Measurements from ENCODE around the gene EMP2.
"Not testable (repeated sequence)": the region's sequence is repeated elsewhere in the genome, so short reads cannot be mapped to it uniquely, and the experiment has no call there.

Gene EMP2

GRCh38 chr16:10520869-10521578, 59.4 kb downstream of the EMP2 start:
- DNase-seq (ENCODE audit: low spot score), result no peak

GRCh38 chr16:10519929-10520868, 60.2 kb downstream of the EMP2 start:
- DNase-seq (ENCODE audit: low spot score), result no peak

DNA sequence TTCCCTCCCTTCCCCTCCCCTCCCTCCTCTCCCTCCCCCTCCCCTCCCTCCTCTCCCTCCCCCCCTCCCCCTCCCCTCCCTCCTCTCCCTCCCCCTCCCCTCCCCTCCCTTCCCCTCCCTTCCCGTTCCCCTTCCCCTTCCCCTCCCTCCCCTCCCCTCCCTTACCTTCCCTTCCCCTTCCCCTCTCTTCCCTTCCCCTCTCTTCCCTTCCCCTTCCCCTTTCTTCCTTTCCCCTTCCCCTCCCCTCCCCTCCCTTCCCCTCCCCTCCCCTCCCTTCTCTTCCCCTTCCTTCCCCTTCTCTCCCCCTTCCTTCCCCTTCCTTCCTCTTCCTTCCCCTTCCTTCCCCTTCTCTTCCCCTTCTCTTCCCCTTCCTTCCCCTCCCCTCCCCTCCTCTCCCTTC, 61.1 kb downstream of the EMP2 start:
- DNase-seq (ENCODE audit: low spot score), result no peak

GRCh38 chr16:10518479-10519041, 61.8 kb downstream of the EMP2 start:
- DNase-seq (ENCODE audit: low spot score), result no peak

DNA sequence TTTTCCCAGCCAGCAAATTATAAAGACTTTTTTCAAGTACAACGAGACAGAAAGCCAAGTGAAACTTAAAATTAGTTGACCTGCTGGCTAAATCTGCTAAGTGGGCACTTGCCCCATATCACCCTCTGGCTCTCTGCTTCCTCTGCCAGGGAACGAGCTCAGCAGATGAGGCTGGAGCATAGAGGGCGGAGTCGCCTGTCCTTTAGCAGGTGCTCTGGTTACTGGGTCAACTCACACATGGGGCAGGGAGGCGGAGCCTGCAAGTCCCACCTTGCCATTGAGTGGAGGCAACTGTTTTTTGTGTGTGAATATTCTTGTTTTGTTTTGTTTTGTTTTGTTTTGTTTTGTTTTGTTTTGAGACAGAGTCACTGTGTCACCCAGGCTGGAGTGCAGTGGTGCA, 62.5 kb downstream of the EMP2 start:
- no peak for DNase-seq (ENCODE audit: low spot score)

DNA sequence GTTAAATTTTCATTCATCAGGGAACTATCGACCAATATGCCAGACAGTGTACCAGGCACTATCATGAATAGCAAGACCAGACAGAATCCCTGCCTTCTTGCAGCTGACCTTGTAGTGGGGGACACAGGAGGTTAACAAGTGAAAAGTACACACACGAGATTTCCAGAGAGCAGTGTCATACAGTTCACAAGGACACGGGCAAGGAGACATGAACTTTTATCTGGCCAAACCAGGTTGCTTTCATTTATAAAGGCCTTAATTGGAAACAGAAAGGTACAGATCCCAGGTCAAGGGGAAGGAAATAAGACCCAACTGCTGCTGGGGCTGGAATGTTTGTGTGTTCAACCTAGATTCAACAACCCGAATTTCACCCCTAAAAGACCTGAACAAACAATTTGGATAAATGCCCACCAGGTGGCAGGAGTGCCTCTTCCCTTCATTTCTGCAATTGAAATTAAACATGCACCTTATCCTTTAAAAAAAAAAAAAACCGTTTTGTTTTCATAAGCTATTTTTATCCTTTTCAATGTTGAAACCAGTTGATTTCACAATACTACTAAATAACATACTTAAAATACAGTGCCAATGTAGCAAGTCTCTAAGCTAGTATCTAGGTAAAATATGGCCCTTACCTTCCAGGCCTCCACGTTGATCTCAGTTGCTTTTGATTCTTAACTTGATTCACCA, 65.9 kb downstream of the EMP2 start:
- no peak for DNase-seq (ENCODE audit: low spot score)

DNA sequence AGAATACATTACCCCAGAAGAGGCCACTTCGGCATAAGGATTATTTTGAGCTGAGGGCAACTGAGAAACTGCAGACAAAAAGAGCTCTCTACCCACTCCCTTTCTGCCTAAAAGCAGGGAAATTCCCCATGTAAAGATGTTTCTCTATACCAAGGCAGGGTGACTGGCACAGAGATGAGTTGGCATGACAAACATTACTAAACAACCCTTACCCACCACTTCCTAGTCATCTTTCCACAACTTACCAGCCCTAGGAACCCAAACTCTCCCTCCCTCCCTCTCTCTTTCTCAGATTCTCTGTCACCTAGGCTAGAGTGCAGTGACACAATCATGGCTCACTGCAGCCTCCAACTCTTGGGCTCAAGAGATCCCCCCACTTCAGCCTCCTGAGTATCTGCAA, 68.6 kb downstream of the EMP2 start:
- DNase-seq (ENCODE audit: low spot score), result no peak

GRCh38 chr16:10510279-10510678, 70.1 kb downstream of the EMP2 start:
- DNase-seq (ENCODE audit: low spot score), result no peak

DNA sequence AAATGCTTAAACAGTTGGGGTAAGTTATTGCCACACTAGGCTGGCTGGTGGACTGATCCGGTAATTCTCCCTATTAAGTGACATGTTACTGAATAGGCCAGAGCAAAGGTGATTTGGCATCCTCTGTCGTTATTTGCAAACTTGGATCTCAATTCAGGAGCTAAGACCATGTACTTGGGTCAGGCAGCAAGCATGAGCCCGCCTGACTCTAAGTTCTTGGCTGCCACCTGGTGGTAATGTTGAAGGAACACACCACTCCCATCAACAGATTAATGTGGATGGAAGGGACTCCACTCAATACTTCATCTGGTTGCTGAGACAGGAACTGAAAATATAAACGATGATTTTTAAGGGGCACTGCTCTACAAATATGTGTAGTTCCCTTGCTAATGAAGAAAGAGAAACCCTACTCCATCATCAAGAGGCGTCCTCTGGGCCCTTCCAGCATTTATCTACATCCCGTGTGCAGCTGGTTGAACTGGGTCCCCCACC, 70.8 kb downstream of the EMP2 start:
- peak; percentile 62 for DNase-seq (ENCODE audit: low spot score)

GRCh38 chr16:10505286-10505685, 75.1 kb downstream of the EMP2 start:
- DNase-seq (ENCODE audit: low spot score), result not testable (repeated sequence)

DNA sequence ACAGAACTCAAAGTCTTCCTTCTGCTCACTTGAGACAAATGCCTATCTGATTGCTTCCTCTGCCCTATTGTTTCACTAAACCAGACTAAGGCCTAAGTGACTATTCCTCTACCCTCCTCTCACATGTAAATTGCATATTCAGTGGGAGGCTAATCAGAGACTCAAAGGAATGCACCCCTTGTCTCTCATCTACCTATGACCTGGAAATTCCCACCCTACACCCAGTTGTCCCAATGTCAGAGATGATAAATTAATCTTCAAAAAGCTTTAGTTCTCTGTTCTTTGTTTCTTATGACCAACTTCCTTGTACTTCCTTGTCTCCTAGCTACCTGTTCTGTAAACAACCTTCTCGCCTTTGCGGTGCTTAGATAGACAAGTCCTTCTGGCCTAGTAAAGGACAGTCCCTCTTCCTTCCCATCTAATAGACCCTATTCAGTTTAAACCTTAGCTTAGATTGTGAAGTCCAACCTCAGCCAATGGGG, 76.0 kb downstream of the EMP2 start:
- no peak for DNase-seq (ENCODE audit: low spot score)

- no peak for DNase-seq (ENCODE audit: low spot score)
Measured at GRCh38 chr16:10502776-10503175, 77.6 kb downstream of the EMP2 start.

- DNase-seq (ENCODE audit: low spot score), result no peak
Measured at GRCh38 chr16:10501016-10501607, 79.3 kb downstream of the EMP2 start.

DNA sequence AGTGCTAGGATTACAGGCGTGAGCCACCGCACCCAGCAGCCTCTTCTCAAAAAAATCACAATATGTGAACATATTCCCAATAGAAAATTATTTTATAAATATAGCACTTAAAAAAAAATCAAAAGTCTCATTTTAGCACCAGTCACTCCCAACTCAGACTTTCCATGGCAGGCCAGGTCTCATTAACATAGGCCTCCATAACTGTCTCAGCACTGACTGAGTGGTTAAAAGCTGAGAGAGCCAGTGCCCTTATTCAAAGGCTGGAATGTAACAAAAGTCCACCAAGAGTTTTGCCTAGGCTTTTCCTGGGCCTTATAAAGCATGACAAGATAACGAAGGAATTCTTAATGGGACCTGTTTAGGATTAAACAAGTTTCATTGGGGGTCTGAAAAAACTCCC, 79.8 kb downstream of the EMP2 start:
- no peak for DNase-seq (ENCODE audit: low spot score)

DNA sequence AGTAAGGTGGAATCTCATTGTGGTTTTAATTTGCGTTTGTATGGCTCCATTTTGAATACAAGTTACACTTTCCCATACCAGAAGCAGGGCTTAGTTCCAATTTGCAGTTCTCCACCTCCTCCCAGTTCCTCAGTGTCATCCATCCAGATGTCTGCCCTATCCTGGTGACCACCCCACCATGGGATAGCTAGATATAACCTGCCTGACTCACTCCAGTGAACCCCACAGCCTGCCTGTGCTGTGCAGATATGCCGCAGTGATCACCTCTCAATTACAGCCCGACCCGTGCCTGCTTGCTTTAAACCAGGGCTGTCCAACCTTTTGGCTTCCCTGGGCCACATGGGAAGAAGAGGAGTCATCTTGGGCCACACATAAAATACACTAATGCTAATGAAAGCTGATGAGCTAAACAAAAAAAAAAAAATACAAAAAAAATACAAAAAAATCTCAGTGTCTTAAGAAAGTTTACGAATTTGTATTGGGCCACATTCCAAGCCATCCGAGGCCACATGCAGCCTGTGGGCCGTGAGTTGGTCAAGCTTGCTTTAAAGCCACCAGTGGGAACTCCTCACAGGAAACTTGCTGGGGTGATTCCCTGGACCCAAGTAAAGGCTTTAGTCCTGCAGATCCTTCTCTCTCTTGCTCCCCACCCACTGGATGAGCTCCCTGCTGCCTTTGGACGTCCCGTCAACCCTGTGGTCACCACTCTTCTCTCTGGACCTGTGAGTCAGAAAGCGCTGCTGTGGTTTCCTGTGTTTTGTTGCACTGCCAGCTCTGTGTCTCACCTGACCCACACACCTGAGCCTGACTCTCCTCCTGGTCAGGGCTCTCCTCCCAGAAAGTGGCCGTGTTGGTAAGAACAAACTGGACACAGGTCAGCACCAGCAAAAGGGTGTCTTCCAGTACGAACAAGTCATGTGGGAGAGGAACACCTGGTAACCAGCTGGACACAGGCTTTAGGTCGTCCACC, 83.0 kb downstream of the EMP2 start:
- DNase-seq (ENCODE audit: low spot score), result no peak

GRCh38 chr16:10495031-10495345, 85.4 kb downstream of the EMP2 start:
- no peak for DNase-seq (ENCODE audit: low spot score)

- DNase-seq (ENCODE audit: low spot score), result no peak
Measured at GRCh38 chr16:10494343-10495030, 85.9 kb downstream of the EMP2 start.

DNA sequence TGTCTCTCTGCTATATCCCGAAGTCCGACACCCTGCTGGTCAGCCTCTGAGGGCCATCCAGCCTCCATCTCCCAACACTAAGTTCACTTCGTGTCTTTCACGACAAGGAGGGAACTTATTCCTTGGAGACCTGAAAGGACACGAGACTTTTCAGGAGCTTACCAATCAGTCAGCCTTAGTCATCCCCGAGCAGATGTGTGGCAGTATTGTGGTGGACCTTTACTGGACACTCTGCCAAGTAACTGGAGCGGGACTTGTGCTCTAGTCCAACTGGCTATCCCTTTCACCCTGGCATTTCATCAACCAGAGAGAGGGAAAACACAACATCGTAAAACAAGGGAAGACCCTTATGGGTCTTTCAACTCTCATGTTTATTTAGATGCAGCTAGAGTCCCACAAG, 87.1 kb downstream of the EMP2 start:
- no peak for DNase-seq (ENCODE audit: low spot score)

GRCh38 chr16:10490141-10490540, 90.3 kb downstream of the EMP2 start:
- DNase-seq (ENCODE audit: low spot score), result no peak

Measured in ecto neural progenitor cell (in vitro differentiated cells).